Brain pericyte (primary cell): Measurements from ENCODE around the gene SYF2.
A peak's percentile ranks its signal among the peaks of the same experiment; 100 is the strongest.
"Not testable (repeated sequence)": the region's sequence is repeated elsewhere in the genome, so short reads cannot be mapped to it uniquely, and the experiment has no call there.

Experiments
- DNase-seq: peaks from one replicate; pipeline ENCODE4 v3.0.0-alpha.2; 2012; ENCODE audit warnings: low read depth, low spot score

Gene SYF2

DNA sequence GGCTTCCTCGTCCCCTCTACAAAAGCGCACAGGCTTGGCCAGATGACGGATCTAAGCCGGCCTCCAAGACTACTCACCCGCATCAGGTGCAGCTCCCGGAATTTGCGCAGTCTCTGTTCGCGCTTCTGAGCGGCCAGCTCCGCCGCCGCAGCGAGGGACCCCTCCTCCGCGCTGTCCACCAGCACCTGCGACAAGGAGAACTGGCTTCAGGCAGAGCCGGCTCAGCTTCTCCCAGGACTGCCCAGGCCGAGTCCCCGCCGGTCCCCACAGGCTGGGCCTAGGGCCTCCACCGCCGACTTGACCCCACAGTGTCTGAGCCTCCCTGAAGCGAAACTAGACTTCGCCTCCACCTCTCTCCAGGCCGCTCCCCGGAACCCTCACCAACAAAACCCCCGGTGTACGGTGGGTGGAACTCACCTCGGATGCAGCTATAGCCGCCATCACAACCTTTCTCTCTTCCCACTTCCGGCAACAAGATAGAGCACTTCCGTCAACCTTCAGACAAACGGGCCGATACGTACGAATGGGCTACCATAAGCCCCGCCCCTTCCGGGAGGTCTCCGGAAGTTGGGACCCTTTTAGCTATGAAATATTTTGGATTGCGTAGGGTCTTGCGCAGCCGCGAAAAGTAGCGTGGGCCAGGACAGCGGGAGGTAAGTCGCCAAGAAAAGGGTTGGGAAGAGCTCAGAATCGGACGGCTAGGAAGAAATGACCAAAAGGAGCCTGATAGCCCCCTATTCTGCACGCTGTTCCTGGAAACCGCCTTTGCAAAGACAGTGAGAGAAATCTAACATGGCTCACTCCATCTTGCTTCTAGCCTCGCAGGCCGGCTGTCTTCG, at the start of gene SYF2:
SYF2 (minus strand) TSS at position 476 of the 839 bp plus-strand sequence; CDS start at position 441, 35 bp downstream.
- peak; percentile 65 for DNase-seq

GRCh38 chr1:25279693-25280111, 47.4 kb upstream of the SYF2 start:
- DNase-seq, result not testable (repeated sequence)

DNA sequence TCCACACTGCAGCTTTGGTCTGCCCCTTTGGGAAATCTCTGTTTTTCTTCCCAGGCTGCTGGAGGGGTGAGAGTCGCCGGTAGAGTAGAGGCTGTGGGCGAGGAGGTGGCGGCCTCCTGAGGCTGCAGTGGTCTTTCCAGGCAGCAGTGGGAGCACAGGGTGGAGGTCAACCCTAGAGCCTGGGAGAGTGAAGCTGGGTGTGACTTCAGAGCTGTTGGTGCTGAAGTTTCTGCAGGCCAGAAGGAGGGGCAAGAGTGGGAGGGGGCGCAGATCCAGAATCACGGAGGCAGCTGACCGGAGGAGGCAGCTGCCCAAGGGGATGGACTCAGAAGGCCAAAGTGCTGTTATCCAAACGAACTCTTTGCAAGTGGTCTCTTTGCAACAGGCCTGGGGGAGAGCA, 46.5 kb upstream of the SYF2 start:
- DNase-seq, result not testable (repeated sequence)

- not testable (repeated sequence) for DNase-seq
These were observed 46.1 kb upstream of the SYF2 start for GRCh38 chr1:25278358-25278757.

DNA sequence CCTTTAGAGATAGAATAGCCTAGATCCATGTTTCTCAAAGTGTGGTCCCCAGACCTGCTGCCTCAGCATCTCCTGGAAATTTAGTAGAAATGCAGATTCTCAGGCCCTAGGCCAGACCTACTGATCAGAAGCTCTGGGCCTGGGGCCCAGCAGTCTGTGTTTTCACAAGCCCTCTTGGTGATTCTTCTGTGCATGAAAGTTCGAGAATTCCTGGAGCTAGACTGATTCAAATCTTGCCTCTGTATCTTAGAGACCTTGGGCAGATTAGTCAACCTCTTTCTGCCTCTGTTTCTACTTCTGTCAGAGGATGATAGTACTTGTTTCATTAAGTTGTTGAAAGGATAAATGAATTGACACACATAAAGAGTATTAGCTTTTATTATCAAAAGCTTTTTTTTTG, 45.0 kb upstream of the SYF2 start:
- not testable (repeated sequence) for DNase-seq

DNA sequence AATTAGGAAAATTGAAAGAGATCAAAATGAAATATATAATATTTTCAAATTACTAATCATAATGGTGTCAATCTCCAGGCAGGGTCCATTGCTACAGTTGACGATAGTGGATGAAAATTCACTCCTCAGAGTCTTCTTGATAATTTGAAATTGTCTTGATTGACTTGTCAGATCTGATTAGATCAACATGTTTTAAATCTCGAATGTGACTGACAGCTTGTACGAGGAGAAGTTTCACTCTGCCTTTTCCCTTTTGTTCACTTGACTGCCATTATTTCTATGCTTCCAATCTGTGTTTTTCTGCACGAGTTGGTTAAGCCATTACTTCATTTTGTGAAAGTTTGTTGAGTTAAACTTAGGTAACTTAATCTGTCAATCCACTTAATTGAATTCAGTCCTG, 43.3 kb upstream of the SYF2 start:
- not testable (repeated sequence) for DNase-seq

- not testable (repeated sequence) for DNase-seq
These were observed 39.9 kb upstream of the SYF2 start, which contains the start of gene RHD for GRCh38 chr1:25272238-25272637. TSS of gene RHD (plus strand) at chr1:25272509. CDS start at chr1:25272548, 39 bp downstream.

DNA sequence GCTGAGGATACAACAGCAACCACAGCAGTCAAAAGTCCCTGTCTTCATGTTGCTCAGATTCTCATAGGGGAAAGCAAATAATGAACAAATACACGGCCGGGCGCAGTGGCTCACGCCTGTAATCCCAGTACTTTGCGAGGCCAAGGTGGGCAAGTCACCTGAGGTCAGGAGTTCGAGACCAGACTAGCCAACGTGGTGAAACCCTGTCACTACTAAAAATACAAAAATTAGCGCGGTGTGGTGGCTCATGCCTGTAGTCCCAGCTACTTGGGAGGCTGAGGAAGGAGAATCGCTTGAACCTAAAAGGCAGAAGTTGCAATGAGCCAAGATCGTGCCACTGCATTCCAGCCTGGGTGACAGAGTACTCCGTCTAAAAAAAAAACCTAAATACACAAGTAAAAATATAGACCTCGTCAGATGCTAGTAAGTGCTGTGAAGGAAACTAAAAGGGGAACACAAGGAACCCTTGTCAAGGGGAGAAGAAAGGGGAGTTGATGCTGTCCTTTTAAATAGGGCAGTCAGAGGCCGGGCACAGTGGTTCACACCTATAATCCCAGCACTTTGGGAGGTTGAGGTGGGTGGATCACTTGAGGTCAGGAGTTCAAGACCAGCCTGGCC, 36.0 kb upstream of the SYF2 start:
- DNase-seq, result not testable (repeated sequence)

GRCh38 chr1:25267288-25268142, 35.2 kb upstream of the SYF2 start:
- DNase-seq, result peak; percentile 49

DNA sequence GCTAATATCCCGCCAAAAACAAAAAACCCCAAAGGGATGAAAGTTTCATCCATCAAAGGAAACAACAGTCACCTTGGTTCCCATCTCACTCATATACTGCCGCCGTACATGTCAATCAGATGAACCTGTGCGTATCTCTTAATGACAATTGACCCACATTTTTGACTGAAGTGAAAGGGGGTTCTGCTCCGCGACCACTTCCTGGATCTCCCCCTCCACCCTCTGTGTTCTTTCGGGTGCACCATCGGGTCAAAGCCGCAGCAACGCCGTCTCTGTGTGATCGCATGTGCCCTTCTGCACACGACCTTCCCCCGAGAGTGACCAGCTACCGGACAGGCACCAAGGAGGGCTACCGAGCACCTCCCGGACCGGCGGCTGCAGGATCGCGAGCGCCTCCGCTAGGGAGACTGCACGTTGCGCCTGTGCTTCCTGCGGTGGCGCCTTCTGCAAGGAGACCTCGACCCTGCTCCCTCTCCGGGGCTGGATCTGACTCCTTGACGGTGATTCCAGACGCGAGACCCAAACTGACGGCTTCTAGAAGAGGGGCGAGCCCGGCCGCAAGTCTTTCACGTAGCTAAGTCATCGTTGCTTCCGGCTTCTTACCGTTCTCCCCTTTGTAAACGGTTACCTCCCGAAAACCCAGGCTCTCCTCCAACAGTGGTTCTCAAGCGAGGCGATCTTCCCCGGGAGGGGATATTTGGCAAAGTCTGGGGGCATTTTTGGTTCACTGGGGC, 34.4 kb upstream of the SYF2 start:
- DNase-seq, result not testable (repeated sequence)

DNA sequence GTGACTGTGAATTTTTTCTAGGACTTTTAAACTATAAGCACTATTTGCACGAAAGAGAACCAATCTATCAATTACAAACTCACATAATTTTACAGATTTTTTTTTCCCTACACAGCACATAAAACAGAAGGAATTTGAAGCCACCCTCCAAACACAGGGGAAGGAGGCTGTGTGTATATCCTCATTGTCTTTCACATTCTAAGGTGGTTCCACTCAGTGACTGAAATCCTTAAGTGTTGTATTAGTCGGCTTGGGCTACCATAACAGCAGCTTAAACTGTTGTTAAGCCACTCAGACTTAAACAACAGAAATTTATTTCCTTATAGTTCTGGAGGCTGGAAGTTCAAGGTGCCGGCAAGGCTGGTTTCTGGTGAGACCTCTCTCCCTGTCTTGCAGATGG, 28.0 kb upstream of the SYF2 start:
- not testable (repeated sequence) for DNase-seq

- not testable (repeated sequence) for DNase-seq
These were observed 27.5 kb upstream of the SYF2 start for GRCh38 chr1:25259813-25260212.

DNA sequence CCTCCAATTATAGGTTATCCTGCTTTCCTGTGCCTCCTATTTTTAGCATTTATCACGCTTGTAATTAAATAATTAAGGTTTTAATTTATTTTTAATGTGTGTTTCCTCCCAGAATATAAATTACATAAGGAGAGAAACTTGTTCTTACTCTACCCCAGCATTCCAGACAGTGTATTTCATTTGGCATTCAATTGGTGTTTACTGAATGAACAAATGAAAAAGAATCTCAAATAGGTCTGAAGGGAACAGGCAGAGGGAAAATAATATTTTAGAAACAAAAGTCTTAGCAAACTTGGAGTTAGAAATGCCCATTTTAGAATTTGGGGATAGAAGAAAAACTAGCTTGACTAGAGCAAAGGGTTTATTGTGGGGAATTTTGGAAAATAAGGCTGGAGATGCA, 24.9 kb upstream of the SYF2 start:
- no peak for DNase-seq

GRCh38 chr1:25256578-25256965, 24.3 kb upstream of the SYF2 start:
- no peak for DNase-seq

GRCh38 chr1:25255706-25256577, 23.6 kb upstream of the SYF2 start:
- no peak for DNase-seq

DNA sequence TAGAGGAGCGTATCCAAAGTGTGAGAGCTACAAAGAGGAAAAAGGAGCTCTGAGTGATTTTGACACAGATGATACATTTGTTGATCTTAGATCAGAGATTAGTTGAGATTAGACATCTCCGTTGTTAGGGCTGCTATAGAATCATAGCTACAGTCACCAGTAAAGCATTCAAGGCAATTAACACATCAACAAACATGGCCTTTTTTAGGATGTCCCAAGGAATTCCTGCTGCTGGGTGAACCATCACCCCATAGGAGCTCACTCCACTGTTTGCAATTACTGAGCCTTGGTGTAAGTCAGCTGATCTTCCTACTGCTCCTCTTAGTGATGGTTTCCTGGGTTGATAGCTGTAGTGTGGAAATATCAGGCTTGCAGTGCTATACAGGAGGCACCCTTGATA, 21.6 kb upstream of the SYF2 start:
- DNase-seq, result no peak

DNA sequence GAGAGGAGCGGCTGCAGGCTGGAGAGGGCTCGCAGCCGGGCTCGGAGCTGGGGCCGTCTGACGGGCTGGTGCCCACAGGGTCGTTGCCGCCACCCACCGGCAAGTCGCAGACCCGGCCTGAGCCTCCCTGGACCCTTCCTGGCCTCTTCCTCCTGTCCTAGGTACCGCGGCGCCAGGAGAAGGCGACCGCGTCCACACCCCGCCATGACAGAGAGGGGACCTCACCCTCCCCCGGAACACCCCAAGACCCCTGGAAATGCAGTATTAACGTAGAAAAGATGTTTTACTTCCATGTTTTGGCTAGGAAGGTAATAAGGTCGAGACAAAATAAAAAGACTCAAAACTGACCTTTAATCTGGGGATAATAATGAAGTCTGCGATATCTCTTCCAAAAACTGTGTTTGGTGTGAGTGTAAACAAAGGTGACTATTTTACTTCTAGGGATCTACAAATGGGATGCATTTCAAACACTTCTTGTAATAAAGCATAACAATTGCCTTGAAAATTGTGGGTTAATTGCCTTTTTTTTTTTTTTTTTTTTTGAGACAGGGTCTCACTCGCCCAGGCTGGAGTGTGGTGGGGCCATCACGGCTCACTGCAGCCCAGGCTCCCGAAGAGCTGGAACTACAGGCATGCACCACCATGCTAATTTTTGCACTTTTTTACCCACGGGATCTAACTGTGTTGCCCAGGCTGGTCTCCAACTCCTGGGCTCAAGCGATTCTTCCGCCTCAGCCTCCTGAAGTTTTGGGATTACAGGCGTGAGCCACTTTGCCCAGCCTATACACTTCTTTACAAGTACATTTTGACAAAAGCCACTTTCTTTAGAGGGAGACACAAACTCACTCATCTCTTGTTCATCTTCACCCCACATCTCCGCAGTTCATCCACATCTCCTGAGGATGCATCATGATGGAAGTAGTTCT, 15.8 kb upstream of the SYF2 start:
- DNase-seq, result no peak

GRCh38 chr1:25247024-25247828, 14.9 kb upstream of the SYF2 start, which contains the start of gene RSRP1:
TSS of gene RSRP1 (minus strand) at chr1:25247454. CDS start at chr1:25246963, 491 bp downstream.
- peak; percentile 91 for DNase-seq
